HG02981 (cell line): ENCODE data around the gene SLC16A10.
"Not testable (repeated sequence)": the region's sequence is repeated elsewhere in the genome, so short reads cannot be mapped to it uniquely, and the experiment has no call there.

Experiments used
- ATAC-seq: cut with Tn5 transposase; IDR thresholded peaks from one replicate; pipeline ENCODE4 v1.9.1; 2021; ENCODE audit warnings: mild to moderate bottlenecking, moderate library complexity; ENCODE audit not compliant: unreplicated experiment

The SLC16A10 gene

GRCh38 chr6:111087106-111087835, at the start of gene SLC16A10:
SLC16A10 (plus strand) TSS chr6:111087503; CDS start chr6:111087753, 250 bp downstream.
- ATAC-seq: peak; percentile 82

- ATAC-seq: no peak
Observed at GRCh38 chr6:111038534-111039252, 48.6 kb upstream of the SLC16A10 start.

GRCh38 chr6:111041917-111042316, 45.4 kb upstream of the SLC16A10 start:
- no peak for ATAC-seq

- no peak for ATAC-seq
Observed at GRCh38 chr6:111047244-111047643, 40.1 kb upstream of the SLC16A10 start.

GRCh38 chr6:111050261-111051023, 36.9 kb upstream of the SLC16A10 start:
- no peak for ATAC-seq

- ATAC-seq: no peak
Observed at GRCh38 chr6:111052171-111052570, 35.1 kb upstream of the SLC16A10 start.

- ATAC-seq: no peak
Observed at GRCh38 chr6:111057074-111057752, 30.1 kb upstream of the SLC16A10 start.

GRCh38 chr6:111061508-111061907, 25.8 kb upstream of the SLC16A10 start:
- ATAC-seq: no peak

- ATAC-seq: not testable (repeated sequence)
Observed at GRCh38 chr6:111061985-111062384, 25.3 kb upstream of the SLC16A10 start.

- not testable (repeated sequence) for ATAC-seq
Observed at GRCh38 chr6:111062860-111063259, 24.4 kb upstream of the SLC16A10 start.

- no peak for ATAC-seq
Observed at GRCh38 chr6:111068109-111068865, 19.0 kb upstream of the SLC16A10 start.

GRCh38 chr6:111068866-111069234, 18.5 kb upstream of the SLC16A10 start:
- no peak for ATAC-seq

GRCh38 chr6:111069382-111070104, 17.8 kb upstream of the SLC16A10 start:
- ATAC-seq: no peak

- ATAC-seq: no peak
Observed at GRCh38 chr6:111070105-111071005, 16.9 kb upstream of the SLC16A10 start.

GRCh38 chr6:111072801-111073360, 14.4 kb upstream of the SLC16A10 start:
- ATAC-seq: no peak

GRCh38 chr6:111074311-111074710, 13.0 kb upstream of the SLC16A10 start:
- no peak for ATAC-seq

- peak; percentile 57 for ATAC-seq
Observed at GRCh38 chr6:111076024-111076695, 11.1 kb upstream of the SLC16A10 start.

- no peak for ATAC-seq
Observed at GRCh38 chr6:111080698-111081097, 6.6 kb upstream of the SLC16A10 start.
